Astrocyte of the spinal cord (primary cell): ENCODE measurements around the gene LRIG2.
"Not testable (repeated sequence)": the region's sequence is repeated elsewhere in the genome, so short reads cannot be mapped to it uniquely, and the experiment has no call there.

Experiments used
- DNase-seq: peaks from one replicate; pipeline ENCODE4 v3.0.0; 2011; ENCODE audit warnings: low read depth, low spot score
- H3K4me3 ChIP-seq: 2 replicates; pipeline ENCODE4 v1.5.1; 2011; ENCODE audit warnings: low read depth, mild to moderate bottlenecking, low read length, moderate library complexity
- CTCF ChIP-seq: IDR thresholded peaks from 2 replicates; pipeline ENCODE4 v1.5.1; 2012; ENCODE audit warnings: low read depth, mild to moderate bottlenecking, low read length, inconsistent platforms
- in situ Hi-C: cut with HindIII; loops from 2 replicates; pipeline ENCODE4 v1.10.0; 2017; ENCODE audit warnings: low sequenced_read_pairs

The LRIG2 gene

GRCh38 chr1:113046569-113046968 lies 26.4 kb upstream of the LRIG2 start:
- TF ChIP-seq CTCF, result no peak
- H3K4me3 ChIP-seq, result no peak overlapping the region
- in situ Hi-C loops, result no loop called here
- no peak for DNase-seq

- TF ChIP-seq CTCF, result no peak
- DNase-seq, result no peak
- no peak overlapping the region for H3K4me3 ChIP-seq
- in situ Hi-C loops, result no loop called here
Measured at GRCh38 chr1:113048064-113048463, 24.9 kb upstream of the LRIG2 start.

- H3K4me3 ChIP-seq, result no peak overlapping the region
- no peak for TF ChIP-seq CTCF
- in situ Hi-C loops, result no loop called here
- DNase-seq, result no peak
Measured at GRCh38 chr1:113053344-113054126, 19.5 kb upstream of the LRIG2 start.

- in situ Hi-C loops, result no loop called here
- no peak for DNase-seq
- no peak overlapping the region for H3K4me3 ChIP-seq
- TF ChIP-seq CTCF, result no peak
Measured at GRCh38 chr1:113055570-113055969, 17.4 kb upstream of the LRIG2 start.

- DNase-seq, result no peak
- no peak for TF ChIP-seq CTCF
- in situ Hi-C loops, result no loop called here
- H3K4me3 ChIP-seq, result no peak overlapping the region
Measured at GRCh38 chr1:113057006-113057405, 16.0 kb upstream of the LRIG2 start.

- no peak for TF ChIP-seq CTCF
- DNase-seq, result no peak
- in situ Hi-C loops, result no loop called here
- H3K4me3 ChIP-seq, result no peak overlapping the region
Measured at GRCh38 chr1:113058941-113059706, 13.9 kb upstream of the LRIG2 start.

GRCh38 chr1:113063456-113063855 lies 9.5 kb upstream of the LRIG2 start:
- in situ Hi-C loops, DNase-seq, H3K4me3 ChIP-seq: not testable (repeated sequence)
